NCI-H345 treated with DMSO at 0.1 percent for 48 hours (cell line): ENCODE results near the gene HYAL1.
"Not testable (repeated sequence)": the region's sequence is repeated elsewhere in the genome, so short reads cannot be mapped to it uniquely, and the experiment has no call there.

Experiments used
- DNase-seq: peaks from one replicate; lab custom pipeline; 2025; ENCODE audit not compliant: unreplicated experiment; lab: John Stamatoyannopoulos, UW

HYAL1 gene

DNA sequence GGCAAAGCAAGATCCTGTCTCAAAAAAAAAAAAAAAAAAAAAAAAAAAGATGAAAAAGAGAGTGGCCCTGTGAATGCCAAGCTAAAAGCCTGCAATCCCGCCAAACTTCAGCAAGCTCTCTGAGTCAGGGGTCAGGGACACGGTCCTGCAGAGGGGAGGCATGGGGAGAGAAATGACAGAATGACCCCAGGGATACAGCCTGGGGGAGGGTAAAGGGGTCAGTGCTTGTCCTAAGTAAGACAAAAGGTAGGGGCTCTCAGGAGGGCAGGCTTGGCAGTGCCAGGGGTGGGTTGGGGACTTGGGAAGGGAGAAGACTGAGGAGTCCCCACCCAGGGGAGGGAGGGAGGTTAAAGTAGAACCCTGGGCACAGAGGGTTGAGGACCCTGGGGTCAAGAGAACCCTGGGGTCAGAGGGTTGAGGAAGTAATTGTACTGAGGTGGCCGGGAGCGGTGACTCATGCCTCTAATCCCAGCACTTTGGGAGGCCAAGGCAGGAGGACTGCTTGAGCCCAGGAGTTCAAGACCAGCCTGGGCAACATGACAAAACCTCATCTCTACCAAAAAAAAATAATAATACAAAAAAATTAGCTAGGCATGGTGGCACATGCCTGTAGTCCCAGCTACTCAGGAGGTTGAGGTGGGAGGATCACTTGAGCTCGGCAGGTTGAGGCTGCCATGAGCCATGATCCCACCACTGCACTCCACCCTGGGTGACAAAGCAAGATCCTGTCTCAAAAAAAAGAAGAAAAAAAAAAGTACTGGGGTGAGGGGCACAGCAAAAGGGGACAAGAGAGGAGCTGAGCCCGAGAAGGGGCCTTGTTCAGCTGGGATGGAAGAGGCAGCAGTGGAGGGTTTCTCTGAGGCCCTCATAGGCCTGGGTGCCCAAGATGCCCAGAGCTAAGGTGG lies 39.6 kb downstream of the HYAL1 start:
- no peak for DNase-seq

DNA sequence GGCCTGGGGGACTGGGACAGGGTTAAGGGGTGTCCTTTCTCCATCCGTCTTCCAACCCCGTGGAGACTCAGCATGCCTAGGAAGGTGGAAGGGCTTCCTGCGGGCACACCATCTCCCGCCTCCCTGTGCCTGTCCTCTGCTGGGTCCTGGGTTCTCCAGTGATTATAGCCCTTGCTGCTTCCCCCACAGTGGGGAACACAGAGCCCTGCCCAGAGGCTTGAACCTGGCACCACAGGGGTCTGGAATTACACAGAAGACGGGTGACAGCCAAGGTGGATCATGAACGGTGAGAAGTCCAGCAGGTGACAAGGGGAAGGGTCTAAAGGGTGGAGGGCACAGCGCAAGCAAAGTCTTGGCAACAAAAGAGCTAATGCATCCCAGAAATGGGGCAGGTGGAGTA lies 40.6 kb downstream of the HYAL1 start:
- DNase-seq, result no peak

- DNase-seq, result not testable (repeated sequence)
Measured at GRCh38 chr3:50262200-50262599, 41.2 kb downstream of the HYAL1 start.

- DNase-seq, result no peak
Measured at GRCh38 chr3:50261505-50261904, 41.9 kb downstream of the HYAL1 start.

- DNase-seq, result no peak
Measured at GRCh38 chr3:50260942-50261441, 42.4 kb downstream of the HYAL1 start.

DNA sequence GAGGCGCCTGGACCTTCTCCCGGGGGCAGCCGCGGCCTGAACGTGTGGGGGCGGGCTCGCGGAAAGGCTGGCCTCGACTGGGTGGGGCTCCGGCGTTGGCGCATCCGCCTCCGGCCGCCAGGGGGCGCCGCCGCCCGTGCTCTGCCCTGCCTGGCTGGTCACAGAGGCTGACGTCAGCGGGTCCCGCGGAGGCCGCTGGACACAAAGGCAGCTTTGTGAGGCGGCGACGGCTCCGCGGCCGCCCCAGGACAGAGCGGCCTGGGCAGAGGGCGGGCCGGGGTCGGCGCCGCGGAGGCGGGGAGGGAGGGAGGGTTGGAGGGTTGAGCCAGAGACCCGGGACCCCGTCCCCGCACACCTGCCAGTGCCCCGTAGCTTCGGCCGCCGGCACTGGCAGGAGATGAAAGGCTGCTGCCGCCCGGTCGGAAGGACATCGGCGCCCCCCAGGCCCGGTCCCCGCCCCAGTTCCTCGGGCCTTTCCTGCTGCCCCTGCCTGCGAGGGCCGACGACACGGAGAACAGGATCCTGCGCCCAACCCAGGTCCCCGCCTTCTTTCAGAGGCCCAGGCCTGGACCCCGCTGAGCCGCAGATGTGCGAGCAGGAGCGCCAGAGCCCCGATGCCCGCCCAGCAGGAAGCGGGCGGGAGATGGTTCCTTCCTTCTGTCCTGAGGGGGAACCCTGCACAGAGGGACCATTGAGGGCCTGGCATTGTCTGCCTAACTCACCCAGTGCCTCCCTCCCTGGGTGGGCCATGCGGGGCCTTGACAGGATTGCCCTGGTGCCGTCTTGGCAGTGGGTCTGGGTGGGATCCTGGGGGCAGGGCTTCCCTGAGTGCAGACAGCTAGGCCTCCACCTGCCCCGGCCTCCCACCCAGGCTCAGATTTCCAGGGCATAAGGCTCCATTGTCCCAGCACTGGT lies 43.1 kb downstream of the HYAL1 start:
- DNase-seq, result peak; percentile 49

- peak; percentile 28 for DNase-seq
Measured at GRCh38 chr3:50259432-50260026, 43.8 kb downstream of the HYAL1 start.

DNA sequence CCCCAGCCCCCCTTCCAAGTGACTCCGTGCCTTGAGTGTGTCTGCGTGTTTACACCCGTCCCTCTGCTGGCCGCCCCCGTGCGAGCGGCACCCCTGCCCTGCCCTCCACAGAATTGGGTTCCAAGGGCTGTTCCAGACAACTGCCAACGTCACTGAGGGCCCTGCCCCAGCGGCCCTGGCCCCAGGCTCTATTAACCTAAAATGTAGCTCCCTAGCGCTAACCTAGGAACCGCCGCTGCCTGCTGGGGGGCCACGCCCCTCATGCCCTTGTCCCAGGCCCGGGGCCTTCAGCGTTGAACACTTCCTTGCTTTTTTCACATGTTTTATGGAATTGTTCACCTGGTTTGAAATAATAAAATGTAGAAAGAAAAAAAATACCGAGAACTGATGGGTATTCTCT lies 44.4 kb downstream of the HYAL1 start:
- no peak for DNase-seq

- no peak for DNase-seq
Measured at GRCh38 chr3:50258029-50258680, 45.2 kb downstream of the HYAL1 start.

DNA sequence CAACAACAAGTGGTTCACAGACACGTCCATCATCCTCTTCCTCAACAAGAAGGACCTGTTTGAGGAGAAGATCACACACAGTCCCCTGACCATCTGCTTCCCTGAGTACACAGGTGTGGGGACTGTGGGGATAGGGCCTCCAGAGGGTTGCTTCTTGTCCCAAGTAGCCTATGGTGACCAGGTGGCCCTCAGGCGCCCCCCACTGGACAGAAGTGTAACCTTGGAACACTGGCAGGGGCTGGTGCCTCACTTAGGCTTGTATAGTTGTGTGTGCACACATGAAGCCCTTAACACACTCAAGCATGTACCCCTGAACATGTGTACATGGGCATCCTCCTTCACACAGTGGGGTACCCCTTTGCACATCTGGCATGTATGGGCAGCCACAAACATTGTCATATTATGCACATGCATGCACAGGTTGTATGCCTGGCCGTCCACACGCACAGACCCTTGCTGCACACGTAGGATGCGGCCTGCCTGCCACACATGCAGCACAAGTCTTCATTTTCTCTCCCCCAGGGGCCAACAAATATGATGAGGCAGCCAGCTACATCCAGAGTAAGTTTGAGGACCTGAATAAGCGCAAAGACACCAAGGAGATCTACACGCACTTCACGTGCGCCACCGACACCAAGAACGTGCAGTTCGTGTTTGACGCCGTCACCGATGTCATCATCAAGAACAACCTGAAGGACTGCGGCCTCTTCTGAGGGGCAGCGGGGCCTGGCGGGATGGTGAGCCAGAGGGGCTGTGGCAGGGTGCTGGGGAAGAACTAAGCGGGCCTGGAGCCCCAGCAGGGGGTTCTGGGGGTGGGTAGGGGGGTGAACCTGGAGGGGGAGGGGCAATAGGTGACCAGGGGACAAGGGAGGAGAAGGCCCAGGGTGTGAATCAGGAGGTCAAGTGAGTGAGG lies 46.1 kb downstream of the HYAL1 start:
- DNase-seq, result no peak

- DNase-seq, result no peak
Measured at GRCh38 chr3:50255251-50255615, 48.1 kb downstream of the HYAL1 start.

- no peak for DNase-seq
Measured at GRCh38 chr3:50254577-50255250, 48.7 kb downstream of the HYAL1 start.

GRCh38 chr3:50251220-50251619 lies 52.2 kb downstream of the HYAL1 start:
- no peak for DNase-seq

GRCh38 chr3:50250514-50250913 lies 52.9 kb downstream of the HYAL1 start:
- no peak for DNase-seq
